ENCODE results near the gene TTC19.
"Not testable (repeated sequence)": the region's sequence is repeated elsewhere in the genome, so short reads cannot be mapped to it uniquely, and the experiment has no call there.

TTC19 gene

GRCh38 chr17:15972497-15972951 lies 27.1 kb upstream of the TTC19 start:
- no peak for DNase-seq (ENCODE audit: low read depth)

DNA sequence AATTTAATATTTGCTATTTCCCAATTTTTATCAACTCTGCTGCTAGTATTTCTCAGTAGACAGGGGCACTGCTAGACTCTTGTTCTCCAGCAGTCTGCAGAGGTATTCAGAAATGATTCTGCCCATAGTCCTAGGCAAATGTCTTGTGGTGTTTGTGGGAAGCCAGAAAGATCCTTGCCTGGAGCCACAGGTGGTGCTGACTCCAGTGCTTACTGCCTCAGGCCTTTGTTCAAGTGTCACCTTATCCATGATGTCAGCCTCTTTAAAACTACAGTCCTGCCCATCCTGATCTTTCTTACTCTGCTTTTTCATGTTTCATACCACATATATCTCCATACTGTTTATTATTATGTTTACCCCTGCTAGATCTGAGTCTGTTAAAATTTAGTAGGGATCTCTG lies 26.6 kb upstream of the TTC19 start:
- no peak for DNase-seq (ENCODE audit: low read depth)

DNA sequence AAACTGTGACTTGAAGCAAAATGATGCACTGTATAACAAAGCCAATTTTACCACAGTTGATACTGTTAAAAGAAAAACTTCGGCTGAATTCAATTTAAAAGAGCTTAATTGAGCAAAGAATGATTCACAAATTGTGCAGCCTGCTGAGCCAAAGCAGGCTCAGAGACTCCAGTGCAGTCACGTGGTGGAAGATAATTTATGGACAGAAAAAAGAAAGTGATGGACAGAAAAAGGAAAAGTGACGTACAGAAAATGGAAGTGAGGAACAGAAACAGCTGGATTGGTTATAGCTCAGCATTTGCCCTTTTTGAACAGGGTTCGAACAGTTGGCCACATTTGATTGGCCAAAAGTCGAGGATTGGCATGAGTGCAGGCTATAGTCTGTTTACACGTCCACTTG lies 25.8 kb upstream of the TTC19 start:
- no peak for DNase-seq (ENCODE audit: low read depth)

- no peak for DNase-seq (ENCODE audit: low read depth)
Measured at GRCh38 chr17:15977894-15978293, 21.7 kb upstream of the TTC19 start.

GRCh38 chr17:15978606-15979005 lies 21.0 kb upstream of the TTC19 start:
- no peak for DNase-seq (ENCODE audit: low read depth)

GRCh38 chr17:15979013-15979412 lies 20.6 kb upstream of the TTC19 start:
- not testable (repeated sequence) for DNase-seq (ENCODE audit: low read depth)

DNA sequence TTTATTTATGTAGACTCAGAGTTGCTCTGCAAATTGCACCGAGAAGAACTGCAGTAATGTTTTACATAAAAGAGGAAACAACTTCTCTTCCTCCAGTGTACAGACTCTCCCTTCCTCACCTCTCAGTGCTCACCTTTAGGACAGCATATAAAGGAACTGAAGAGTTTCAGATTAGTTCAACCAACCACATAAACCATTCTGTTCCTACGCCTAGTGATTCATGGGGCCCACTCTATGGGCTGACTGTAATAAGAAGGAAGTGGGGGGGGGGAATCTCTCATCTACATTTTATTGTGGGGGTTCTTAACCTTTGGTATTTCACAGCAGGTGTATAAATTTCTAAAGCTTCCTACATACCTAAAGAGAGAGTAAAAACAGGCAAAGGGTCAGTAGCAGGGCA lies 18.4 kb upstream of the TTC19 start:
- DNase-seq (ENCODE audit: low read depth) = no peak

- no peak for DNase-seq (ENCODE audit: low read depth)
Measured at GRCh38 chr17:15981646-15982580, 17.7 kb upstream of the TTC19 start.

DNA sequence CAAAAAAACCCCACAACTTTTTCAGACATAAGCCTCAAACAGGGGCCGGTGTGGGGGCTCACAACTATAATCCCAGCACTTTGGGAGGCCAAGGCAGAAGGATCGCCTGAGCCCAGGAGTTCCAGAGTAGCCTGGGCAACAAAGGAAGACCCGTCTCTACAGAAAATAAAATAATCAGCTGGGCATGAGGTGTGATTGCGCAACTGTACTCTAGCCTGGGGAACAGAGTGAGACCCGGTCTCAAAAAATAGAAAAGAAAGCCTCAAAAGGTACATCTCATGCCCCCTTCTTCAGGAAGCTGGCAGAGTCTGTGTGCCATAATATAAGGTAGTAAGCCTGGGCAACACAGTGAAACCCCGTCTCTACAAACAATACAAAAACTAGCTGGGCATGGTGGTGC lies 3.3 kb upstream of the TTC19 start:
- DNase-seq (ENCODE audit: low read depth) = no peak

DNA sequence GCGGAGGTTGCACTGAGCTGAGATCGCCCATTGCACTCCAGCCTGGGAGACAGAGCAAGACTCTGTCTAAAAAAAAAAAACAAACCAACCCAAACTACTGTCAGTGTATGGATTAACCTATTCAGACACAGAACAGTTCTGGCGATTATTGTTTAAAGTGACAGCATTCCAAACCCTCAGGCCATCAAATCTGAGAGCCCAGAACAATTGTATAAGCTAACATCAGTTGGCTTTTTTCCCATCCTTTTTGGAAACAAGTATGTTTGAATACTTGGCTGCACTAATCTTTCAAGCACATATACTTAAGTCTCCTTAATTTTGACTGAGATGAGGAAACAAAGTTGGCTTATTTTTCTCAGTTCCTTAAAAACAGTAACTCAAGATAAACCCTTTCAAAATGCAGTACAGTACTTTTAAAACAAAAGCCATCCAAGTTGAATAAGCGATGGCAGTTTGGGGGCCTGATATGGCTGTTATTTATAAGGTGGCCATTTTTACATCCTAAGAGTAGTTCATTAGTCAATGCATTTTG lies 1.5 kb upstream of the TTC19 start:
- no peak for DNase-seq (ENCODE audit: low read depth)

GRCh38 chr17:15999974-16000827 lies 577 bp downstream of the TTC19 start:
- DNase-seq (ENCODE audit: low read depth) = no peak

GRCh38 chr17:16001226-16001897 lies 1.7 kb downstream of the TTC19 start:
- DNase-seq (ENCODE audit: low read depth) = no peak

- no peak for DNase-seq (ENCODE audit: low read depth)
Measured at GRCh38 chr17:16002708-16003260, 3.2 kb downstream of the TTC19 start.

DNA sequence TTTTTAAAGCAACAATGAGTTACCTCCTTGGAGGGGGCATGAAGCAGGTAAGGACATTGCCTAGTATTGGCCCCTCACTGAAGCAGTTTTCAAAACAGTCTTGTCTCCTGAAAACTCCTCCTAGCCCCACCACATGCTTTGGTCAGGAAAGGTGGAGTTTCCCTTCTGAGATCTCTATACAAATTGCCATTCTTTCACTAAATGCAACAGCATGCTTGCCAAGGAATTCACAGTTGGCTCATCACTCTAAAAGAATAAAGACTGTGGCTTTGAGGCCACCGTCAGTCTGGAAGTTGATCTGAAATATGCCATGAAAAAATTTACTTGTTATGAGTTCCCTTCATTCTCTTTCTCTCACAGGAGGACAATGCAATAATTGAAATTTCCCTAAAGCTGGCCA lies 4.2 kb downstream of the TTC19 start:
- DNase-seq (ENCODE audit: low read depth) = no peak

DNA sequence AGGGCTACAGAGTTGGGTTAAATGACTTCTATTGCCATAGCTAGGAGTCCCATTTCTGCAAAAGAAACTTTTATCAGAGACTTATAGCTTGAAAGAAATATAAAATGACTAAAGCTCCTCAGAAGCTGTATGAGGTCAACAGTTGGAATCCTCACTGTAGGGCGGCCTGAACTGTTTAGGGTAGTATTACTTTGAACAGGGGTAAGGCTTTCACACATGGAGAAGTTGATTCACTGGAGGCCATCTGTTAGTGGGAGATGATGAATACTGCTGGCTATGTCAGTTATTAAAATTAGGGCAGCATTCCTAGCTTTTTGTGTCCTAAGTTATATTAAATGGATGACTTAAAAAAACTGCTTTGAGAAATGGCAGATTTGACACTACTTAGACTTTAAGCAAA lies 6.0 kb downstream of the TTC19 start:
- DNase-seq (ENCODE audit: low read depth) = no peak

DNA sequence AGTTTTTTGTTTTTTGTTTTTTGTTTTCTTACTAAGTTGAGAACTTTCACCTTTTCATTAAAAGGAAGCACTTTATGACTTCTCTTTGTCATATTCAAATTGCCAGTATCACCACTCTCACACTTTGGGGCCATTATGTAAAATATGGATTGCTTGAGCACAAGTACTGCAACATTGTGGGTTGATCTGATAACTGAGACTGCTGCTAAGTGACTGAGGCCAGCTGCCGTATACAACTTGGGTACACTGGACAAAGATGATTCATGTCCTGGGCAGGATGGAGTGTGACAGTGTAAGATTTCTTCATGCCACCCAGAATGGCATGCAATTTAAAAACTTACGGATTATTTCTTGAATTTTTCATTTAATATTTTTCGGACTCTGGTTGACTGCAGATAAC lies 7.8 kb downstream of the TTC19 start:
- no peak for DNase-seq (ENCODE audit: low read depth)

DNA sequence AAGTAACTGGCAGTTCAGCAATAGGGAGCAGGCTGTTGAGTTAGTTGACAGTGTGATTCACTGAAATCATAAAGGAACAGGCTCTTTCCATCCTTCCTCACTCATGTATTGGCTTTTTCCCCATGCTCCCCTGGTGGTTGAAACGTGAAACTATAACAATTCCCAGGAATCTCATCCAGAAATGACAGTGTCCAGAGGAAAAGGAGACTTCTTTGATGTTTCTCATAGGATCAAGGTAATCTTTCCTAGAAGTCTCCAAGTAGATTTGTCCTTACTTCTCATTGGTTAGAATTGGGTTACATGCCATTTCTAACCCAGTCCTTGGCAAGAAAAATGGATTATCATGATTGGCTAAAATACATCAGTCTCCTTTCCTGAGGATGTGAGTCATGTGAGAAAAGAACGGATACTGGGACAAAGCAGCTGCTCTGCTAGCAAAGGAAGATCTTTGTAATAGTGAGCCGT lies 14.4 kb downstream of the TTC19 start:
- DNase-seq (ENCODE audit: low read depth) = no peak

DNA sequence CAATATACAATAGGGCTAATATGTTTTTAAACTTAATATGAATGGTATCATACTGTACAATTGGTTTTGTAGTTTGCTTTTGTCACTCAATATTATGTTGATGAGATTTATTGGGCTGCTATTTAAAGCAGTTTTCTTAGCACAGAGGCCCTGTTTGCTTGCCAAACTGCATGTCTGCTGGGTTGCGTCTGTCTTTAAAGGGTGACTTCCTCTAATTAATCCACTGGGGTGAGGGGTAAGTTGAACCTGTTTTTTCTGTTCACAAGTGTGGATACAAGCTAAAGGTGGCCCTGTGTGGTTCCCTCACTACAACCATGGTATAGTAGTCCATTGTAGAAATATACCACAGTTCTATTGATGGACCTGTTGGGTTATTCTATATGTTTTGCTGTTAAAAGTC lies 19.7 kb downstream of the TTC19 start:
- no peak for DNase-seq (ENCODE audit: low read depth)

DNA sequence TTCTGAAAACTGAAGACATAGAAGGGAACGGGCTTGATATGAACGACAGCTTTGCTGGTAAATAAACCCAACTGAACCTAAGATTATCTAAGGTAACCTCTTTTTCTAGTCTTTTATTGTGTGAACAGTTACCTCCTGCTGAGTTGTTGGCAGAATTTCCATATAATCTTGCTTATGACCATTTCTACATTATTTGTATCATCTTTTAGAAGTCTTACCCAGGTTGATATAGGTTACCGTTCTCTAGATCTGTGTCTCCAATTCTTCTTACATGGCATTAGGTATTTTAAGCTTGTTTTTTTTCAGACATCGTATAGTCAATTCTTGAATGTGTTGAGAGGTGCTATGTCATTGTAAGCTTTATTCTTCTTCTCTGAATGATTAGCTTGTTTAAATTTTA lies 24.3 kb downstream of the TTC19 start:
- no peak for DNase-seq (ENCODE audit: low read depth)

DNA sequence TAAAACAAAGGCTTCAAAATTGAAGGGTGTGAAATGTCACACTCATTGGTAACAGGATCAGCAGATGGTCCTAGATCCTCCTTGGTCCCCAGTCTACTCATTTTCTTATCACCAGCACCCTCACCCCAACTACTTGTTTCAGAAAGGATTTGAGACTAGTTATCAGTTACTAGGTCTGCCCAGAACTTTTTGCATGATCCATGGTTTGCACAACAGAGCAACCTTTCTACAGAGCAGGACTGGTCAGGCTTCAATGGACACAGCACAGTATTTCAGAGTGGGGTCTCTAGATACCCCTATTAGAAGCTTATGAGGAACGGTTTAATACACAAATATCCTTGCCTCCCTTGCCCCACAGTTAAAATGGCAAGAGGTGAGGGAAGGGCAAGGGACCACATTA lies 25.6 kb downstream of the TTC19 start:
- DNase-seq (ENCODE audit: low read depth) = no peak

DNA sequence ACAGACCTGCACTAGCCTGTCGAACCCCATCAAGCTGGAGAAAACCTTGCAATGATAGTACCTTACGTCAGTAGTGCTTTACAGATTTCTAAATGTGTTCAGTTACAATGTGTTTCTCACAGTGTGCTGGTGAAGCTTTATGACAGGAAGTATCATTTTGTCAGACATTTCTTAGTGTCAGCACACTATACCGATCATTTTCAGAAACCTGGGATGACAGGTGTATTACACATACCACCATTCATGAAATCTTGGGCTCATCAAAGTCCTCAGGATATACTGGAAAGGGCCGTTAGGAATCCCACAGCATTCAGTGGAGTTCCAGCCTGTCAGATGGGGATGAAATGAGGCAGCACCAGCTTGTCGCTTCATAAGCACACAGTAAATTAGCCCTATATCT lies 27.3 kb downstream of the TTC19 start:
- no peak for DNase-seq (ENCODE audit: low read depth)

All from activated T-helper 9 cell treated with anti-CD3 and anti-CD28 coated beads, Interleukin-2, amount 50 U/mL, for 16 hours (primary cell).